Kidney (tissue), 14 donors: Measurements from ENCODE around the gene ALPP. TPM values are rescaled to one million over a fixed set of nuclear protein-coding genes. Genes with fewer than 3 reads are reported as not detected.

Experiments
- DNase-seq, 5 donors: peaks; one replicate each; pipeline ENCODE4 v3.0.0-alpha.2; 2013 to 2020
- FAIRE-seq: peaks from 2 replicates; lab custom pipeline; 2012; peaks lifted over from hg19 to GRCh38; lab: Jason Lieb, UNC
- H3K27ac ChIP-seq, 2 donors: one replicate each; pipeline ENCODE4 v1.7.0; 2013; ENCODE audit warnings: low read depth in 2 of 2, low read length in 2 of 2, inconsistent platforms in 1 of 2
- H3K27me3 ChIP-seq: one replicate; pipeline ENCODE4 v1.7.1; 2013; ENCODE audit warnings: low read length, inconsistent platforms; ENCODE audit not compliant: control insufficient read depth, insufficient read depth
- H3K36me3 ChIP-seq, 3 donors: one replicate each; pipeline versions ENCODE4 v1.7.0 to v1.7.1; 2013; ENCODE audit warnings: low read length in 3 of 3, control low read depth in 1 of 3, inconsistent platforms in 1 of 3; ENCODE audit not compliant: insufficient read depth in 3 of 3, control insufficient read depth in 2 of 3
- H3K4me1 ChIP-seq, 3 donors: one replicate each; pipeline versions ENCODE4 v1.7.0 to v1.7.1; 2013; ENCODE audit warnings: low read length in 3 of 3, inconsistent platforms in 1 of 3, low read depth in 1 of 3; ENCODE audit not compliant: control insufficient read depth in 2 of 3, insufficient read depth in 2 of 3
- H3K4me3 ChIP-seq, 3 donors: one replicate each; pipeline versions ENCODE4 v1.7.0 to v1.8.1; 2013; ENCODE audit warnings: low read length in 3 of 3, control low read depth in 1 of 3, inconsistent platforms in 1 of 3
- H3K9ac ChIP-seq, 3 donors: one replicate each; pipeline versions ENCODE4 v1.7.0 to v1.7.1; 2013; ENCODE audit warnings: low read length in 3 of 3, control low read depth in 1 of 3, inconsistent platforms in 1 of 3
- H3K9me3 ChIP-seq, 3 donors: one replicate each; pipeline versions ENCODE4 v1.7.0 to v1.7.1; 2013; ENCODE audit warnings: low read length in 3 of 3, control low read depth in 1 of 3, inconsistent platforms in 1 of 3; ENCODE audit not compliant: control insufficient read depth in 2 of 3, insufficient read depth in 1 of 3
- CTCF ChIP-seq: IDR thresholded peaks from 3 replicates; pipeline ENCODE4 v1.5.1; 2012; ENCODE audit warnings: mild to moderate bottlenecking, moderate library complexity, borderline replicate concordance; ENCODE audit not compliant: insufficient read depth; ENCODE audit errors: extremely low read depth
- intact Hi-C: fragments of 100-400 bp; cut with DNase I; formaldehyde crosslinking; loops from one replicate; pipeline ENCODE4 v1.11.1; 2022
- polyA plus RNA-seq: library from polyadenylated mRNA; stranded (reverse); fragments of 350-450 nt; fragmentation: Illumina TruSeq; extraction: RNeasy Lipid Tissue Mini Kit (QIAGEN cat#74804); gene quantifications from one replicate; pipeline ENCODE4 v1.2.3, GENCODE V29; 2014; ENCODE audit warnings: low read depth, low replicate concordance; ENCODE audit not compliant: insufficient read depth
- total RNA-seq: library from RNA; stranded (reverse); fragmentation: NEBNext Ultra II Directional; extraction: Animal tissue kit (Norgen Biotek cat#: 25700); gene quantifications from one replicate; pipeline ENCODE4 v1.2.1, GENCODE V29; 2021
- donor health status: control.
- donor health status: control.
- donor health status: control.
- donor health status: control.
- donor health status: control.
- donor health status: DM: yes; HTN: yes; CAD: no.
- donor health status: Normal renal cell carcinoma (clear cell type).

Gene ALPP
- total and polyA plus RNA-seq, 2 donors from 2014 or later: not detected

GRCh38 chr2:232415138-232415690 is 36.7 kb downstream of the ALPP start:
- DNase-seq (peak in 1 of 5 donors; percentile 10), FAIRE-seq (no peak)
- Histone ChIP-seq H3K36me3 (no peaks in the 10 kb centered on the region), H3K4me3 (no peak overlapping the region), H3K27ac (no peak overlapping the region), H3K27me3 (peaks cover 19% of the 10 kb centered on the region), H3K9me3 (no peaks in the 10 kb centered on the region), H3K9ac (no peak overlapping the region), H3K4me1 (peaks cover 0 to 11% (median 0%) of the 10 kb centered on the region in 3 donors)
- no peak for TF ChIP-seq CTCF
- intact Hi-C loops: no loop called here

GRCh38 chr2:232415736-232416520 is 37.4 kb downstream of the ALPP start:
- intact Hi-C loops: no loop called here
- Histone ChIP-seq H3K4me3 (no peak overlapping the region), H3K9me3 (no peaks in the 10 kb centered on the region), H3K36me3 (no peaks in the 10 kb centered on the region), H3K27me3 (peaks cover 21% of the 10 kb centered on the region), H3K27ac (no peak overlapping the region), H3K4me1 (peaks cover 0 to 15% (median 0%) of the 10 kb centered on the region in 3 donors), H3K9ac (no peak overlapping the region)
- DNase-seq: peak in 1 of 5 donors; percentile 24
- no peak for FAIRE-seq
- no peak for TF ChIP-seq CTCF

- H3K9ac ChIP-seq: no peak overlapping the region
- H3K9me3 ChIP-seq: no peaks in the 10 kb centered on the region
- H3K27ac ChIP-seq: no peak overlapping the region
- H3K4me1 ChIP-seq: peaks cover 0 to 15% (median 0%) of the 10 kb centered on the region in 3 donors
- no peaks in the 10 kb centered on the region for H3K36me3 ChIP-seq
- H3K27me3 ChIP-seq: peaks cover 26% of the 10 kb centered on the region
- DNase-seq: peak in 1 of 5 donors; percentile 28
- TF ChIP-seq CTCF: no peak
- FAIRE-seq: no peak
- intact Hi-C loops: no loop called here
- H3K4me3 ChIP-seq: no peak overlapping the region
These were observed 38.2 kb downstream of the ALPP start for GRCh38 chr2:232416521-232417470.
